Activated CD4-positive, alpha-beta T cell treated with anti-CD3 and anti-CD28 coated beads, Interleukin-2, amount 50 U/mL, for 48 hours (primary cell): ENCODE results near the gene PRDM9.

ENCODE experiments used
- DNase-seq, 2 experiments: peaks; one replicate each; pipeline ENCODE4 v3.0.0-alpha.2; 2020

The PRDM9 gene

GRCh38 chr5:23528677-23529076, 21.3 kb downstream of the PRDM9 start:
- DNase-seq: no peak

GRCh38 chr5:23530571-23530970, 23.2 kb downstream of the PRDM9 start:
- DNase-seq: no peak

GRCh38 chr5:23571059-23571458, 63.6 kb downstream of the PRDM9 start:
- no peak for DNase-seq
